GM10266 (cell line): ENCODE results near the gene NR2C2.
A peak's percentile ranks its signal among the peaks of the same experiment; 100 is the strongest.

ENCODE experiments used
- DNase-seq: peaks from one replicate; pipeline ENCODE4 v3.0.0; 2012; ENCODE audit errors: extremely low spot score
- TF ChIP-seq, protein P1 (sequence below): IDR thresholded peaks from 2 replicates; pipeline ENCODE4 v1.5.1; 2012; ENCODE audit warnings: mild to moderate bottlenecking, low read depth; ENCODE audit not compliant: control insufficient read depth, insufficient read depth; ENCODE audit errors: missing control alignments

The NR2C2 gene

DNA sequence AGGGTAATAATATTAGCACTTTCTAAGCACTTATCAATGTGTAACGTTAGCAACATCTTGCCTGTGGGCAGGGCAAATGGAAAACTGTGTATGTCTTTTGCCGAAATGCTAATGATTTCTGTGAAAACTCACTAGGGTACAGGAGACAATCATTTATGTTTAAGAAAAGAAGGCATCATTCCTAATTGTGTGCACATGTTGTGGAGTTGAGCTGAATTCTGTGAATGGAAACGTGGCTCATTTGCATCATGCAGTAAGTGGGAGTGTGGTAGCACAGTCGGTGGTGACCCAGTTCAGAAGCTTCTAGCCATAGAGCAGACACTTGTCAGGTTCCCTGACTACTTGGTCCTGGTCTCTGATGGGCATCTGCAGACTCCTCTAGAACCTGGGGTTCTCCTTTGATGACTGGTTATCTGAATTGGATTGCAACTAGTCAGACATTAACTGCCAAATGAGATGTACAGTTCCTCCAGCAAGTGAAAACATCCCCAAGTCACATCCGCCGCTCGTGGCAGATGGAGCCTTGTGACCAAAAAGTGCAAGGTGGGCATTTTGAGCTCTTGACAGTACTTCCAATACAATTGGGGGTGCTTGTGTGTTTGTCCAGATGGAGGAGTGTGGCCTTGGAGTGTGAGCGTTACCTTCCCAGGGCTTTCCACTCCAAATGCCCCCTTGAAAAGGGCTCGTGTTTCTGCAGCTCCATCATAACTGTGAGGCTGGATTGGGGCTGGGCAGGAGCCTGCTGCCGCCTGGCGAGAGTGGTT lies 96.2 kb downstream of the NR2C2 start:
- TF ChIP-seq, protein P1, sequence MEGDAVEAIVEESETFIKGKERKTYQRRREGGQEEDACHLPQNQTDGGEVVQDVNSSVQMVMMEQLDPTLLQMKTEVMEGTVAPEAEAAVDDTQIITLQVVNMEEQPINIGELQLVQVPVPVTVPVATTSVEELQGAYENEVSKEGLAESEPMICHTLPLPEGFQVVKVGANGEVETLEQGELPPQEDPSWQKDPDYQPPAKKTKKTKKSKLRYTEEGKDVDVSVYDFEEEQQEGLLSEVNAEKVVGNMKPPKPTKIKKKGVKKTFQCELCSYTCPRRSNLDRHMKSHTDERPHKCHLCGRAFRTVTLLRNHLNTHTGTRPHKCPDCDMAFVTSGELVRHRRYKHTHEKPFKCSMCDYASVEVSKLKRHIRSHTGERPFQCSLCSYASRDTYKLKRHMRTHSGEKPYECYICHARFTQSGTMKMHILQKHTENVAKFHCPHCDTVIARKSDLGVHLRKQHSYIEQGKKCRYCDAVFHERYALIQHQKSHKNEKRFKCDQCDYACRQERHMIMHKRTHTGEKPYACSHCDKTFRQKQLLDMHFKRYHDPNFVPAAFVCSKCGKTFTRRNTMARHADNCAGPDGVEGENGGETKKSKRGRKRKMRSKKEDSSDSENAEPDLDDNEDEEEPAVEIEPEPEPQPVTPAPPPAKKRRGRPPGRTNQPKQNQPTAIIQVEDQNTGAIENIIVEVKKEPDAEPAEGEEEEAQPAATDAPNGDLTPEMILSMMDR, result no peak
- no peak for DNase-seq

DNA sequence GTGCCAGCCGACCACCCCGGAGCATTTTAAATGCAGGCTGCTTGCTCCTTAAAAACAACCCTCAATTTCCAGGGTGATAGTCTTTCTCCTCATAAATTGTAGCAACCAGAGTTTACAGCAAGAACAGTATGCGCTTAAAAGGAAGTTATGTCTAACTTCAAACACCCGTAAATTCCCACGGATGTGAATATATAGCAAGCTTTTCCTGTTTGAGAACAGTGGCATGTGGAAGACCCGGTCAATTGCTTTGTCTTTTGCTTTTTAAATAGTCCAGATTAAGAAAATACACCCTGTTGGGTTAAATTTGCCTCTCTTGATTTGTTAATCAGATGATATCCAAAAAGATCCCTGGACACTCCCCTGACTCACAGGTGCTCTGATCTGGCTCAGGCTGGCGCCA lies 96.9 kb downstream of the NR2C2 start:
- DNase-seq, result no peak
- TF ChIP-seq, protein P1, result no peak

- TF ChIP-seq, protein P1, result no peak
- no peak for DNase-seq
These were observed 98.3 kb downstream of the NR2C2 start for GRCh38 chr3:15045667-15046066.

- TF ChIP-seq, protein P1, result no peak
- DNase-seq, result no peak
These were observed 102.2 kb downstream of the NR2C2 start for GRCh38 chr3:15049584-15049983.

DNA sequence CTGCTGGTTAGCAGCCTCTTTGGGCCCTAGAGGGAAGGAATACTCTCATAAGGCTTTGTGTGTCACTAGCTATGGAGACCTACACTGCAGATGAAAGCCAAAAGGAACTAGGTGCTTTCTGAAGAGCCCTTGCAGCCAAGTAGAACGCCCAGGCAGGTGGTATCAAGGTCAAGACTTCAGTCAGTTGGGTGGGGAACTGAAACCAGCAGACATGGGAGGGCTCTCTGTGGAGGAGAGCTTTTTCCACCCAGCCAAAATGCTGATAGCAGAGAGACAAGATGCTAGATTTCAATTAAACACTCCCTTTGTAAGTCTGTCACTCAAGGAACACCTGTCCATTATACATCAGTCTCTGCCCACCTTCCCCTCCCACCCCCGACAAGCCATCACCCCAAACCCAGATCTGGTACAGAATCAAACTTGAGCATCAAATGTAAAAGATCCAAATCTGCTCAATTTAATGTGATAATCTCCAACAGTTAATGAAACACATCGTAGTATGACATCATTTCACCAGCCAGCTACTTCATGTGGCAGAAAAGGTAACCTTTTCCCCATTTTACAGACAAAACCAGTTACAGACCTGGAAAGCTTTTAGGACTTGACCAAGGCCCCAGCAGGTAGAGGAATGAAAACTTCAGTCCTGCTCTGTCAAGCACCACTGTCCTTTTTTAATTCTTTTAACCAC lies 103.2 kb downstream of the NR2C2 start:
- DNase-seq, result peak; percentile 64
- TF ChIP-seq, protein P1, result no peak

DNA sequence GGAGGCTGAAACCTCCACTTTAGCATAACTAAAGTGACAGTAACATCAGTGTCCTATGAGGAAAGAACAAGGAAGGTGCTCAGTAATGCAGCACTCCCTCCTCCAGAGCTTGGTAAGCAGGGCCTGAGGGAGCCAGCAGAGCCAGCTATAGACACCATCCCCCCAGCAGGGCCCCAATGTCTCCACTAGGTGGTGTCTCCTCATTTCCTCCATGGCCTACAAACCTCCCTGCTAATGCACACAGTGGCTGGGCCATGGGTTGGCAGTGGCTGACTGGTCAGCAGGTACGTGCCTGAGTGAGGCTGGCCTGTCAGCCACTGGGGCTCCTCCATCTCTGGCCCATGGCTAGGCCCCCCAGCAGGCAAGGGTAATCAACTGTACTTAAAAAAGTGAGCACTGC lies 104.1 kb downstream of the NR2C2 start:
- DNase-seq, result peak; percentile 72
- TF ChIP-seq, protein P1, result peak; percentile 77
